Measurements from ENCODE around the gene XRCC5. TPM values are rescaled to one million over a fixed set of nuclear protein-coding genes. Genes with fewer than 3 reads are reported as not detected.

The XRCC5 gene
- total and polyA plus RNA-seq, 2 donors (not counting 1 experiment from before 2014, with no cell fraction given) = 45.5 to 198 TPM

- no peak overlapping the region for H3K4me2 ChIP-seq (replicated peaks; ENCODE audit: low read depth, low read length, poor library complexity, severe bottlenecking)
- ChIA-PET CTCF (no interaction called here), POLR2A (no interaction called here)
- no peaks in the 10 kb centered on the region for H3K36me3 ChIP-seq (replicated peaks in 1 of 2; ENCODE audit: control extremely low read depth in 1 of 2, control insufficient read depth in 1 of 2, extremely low read depth in 1 of 2, insufficient read depth in 2 of 2, low read length in 1 of 2)
- no peak for TF ChIP-seq EZH2 (IDR thresholded peaks at IDR 0.05; ENCODE audit: borderline replicate concordance, insufficient read depth, low read depth, low read length, poor library complexity, severe bottlenecking)
- no peak for TF ChIP-seq CTCF (IDR thresholded peaks at IDR 0.05)
- no peaks in the 10 kb centered on the region for H3K79me2 ChIP-seq (ENCODE audit: control insufficient read depth, insufficient read depth, low read length)
- ATAC-seq (ENCODE audit: low read depth) (no peak), DNase-seq (no peak)
- Mint-ChIP-seq H3K27ac (no peak overlapping the region), H3K27me3 (no peaks in the 10 kb centered on the region), H3K4me1 (no peaks in the 10 kb centered on the region), H3K9me3 (ENCODE audit: insufficient read depth) (peaks cover 10% of the 10 kb centered on the region), H3K4me3 (no peak overlapping the region)
- H2AFZ ChIP-seq (ENCODE audit: insufficient read depth, low read depth, low read length, poor library complexity, severe bottlenecking) = no peak overlapping the region
- peaks cover 0 to 5% (median 0%) of the 10 kb centered on the region in 4 experiments for H3K27me3 ChIP-seq (replicated peaks in 1 of 4; ENCODE audit: control extremely low read depth in 1 of 4, control insufficient read depth in 3 of 4, insufficient read depth in 4 of 4, low read length in 3 of 4)
- H3K27ac ChIP-seq (ENCODE audit: low read length in 2 of 2) = no peak overlapping the region
- no peaks in the 10 kb centered on the region for H4K20me1 ChIP-seq (ENCODE audit: control insufficient read depth, insufficient read depth, low read length, poor library complexity, severe bottlenecking)
- no peaks in the 10 kb centered on the region for H3K9me3 ChIP-seq (ENCODE audit: control extremely low read depth in 1 of 3, control insufficient read depth in 2 of 3, insufficient read depth in 1 of 3, low read length in 2 of 3)
- 83% methylated on average over 6 of the region's 6 CpGs for WGBS (ENCODE audit: insufficient coverage)
- H3K9ac ChIP-seq (ENCODE audit: low read length) = no peak overlapping the region
- intact Hi-C loops (cut with micrococcal nuclease) = no loop called here
- H3K4me3 ChIP-seq (ENCODE audit: control extremely low read depth in 1 of 5, extremely low read depth in 1 of 5, insufficient read depth in 1 of 5, low read depth in 2 of 5, low read length in 4 of 5) = no peak overlapping the region
- no peaks in the 10 kb centered on the region for H3K4me1 ChIP-seq (ENCODE audit: control insufficient read depth in 2 of 2, insufficient read depth in 2 of 2, low read length in 2 of 2)
Measured at GRCh38 chr2:216245391-216245975, 136.3 kb downstream of the XRCC5 start.

- Mint-ChIP-seq H3K27me3 (no peaks in the 10 kb centered on the region), H3K4me1 (no peaks in the 10 kb centered on the region), H3K9me3 (ENCODE audit: insufficient read depth) (peaks cover 10% of the 10 kb centered on the region), H3K4me3 (no peak overlapping the region), H3K27ac (no peak overlapping the region)
- Histone ChIP-seq H3K4me2 (replicated peaks; ENCODE audit: low read depth, low read length, poor library complexity, severe bottlenecking) (no peak overlapping the region), H2AFZ (ENCODE audit: insufficient read depth, low read depth, low read length, poor library complexity, severe bottlenecking) (no peak overlapping the region), H3K4me1 (ENCODE audit: control insufficient read depth in 2 of 2, insufficient read depth in 2 of 2, low read length in 2 of 2) (no peaks in the 10 kb centered on the region), H3K27me3 (replicated peaks in 1 of 4; ENCODE audit: control extremely low read depth in 1 of 4, control insufficient read depth in 3 of 4, insufficient read depth in 4 of 4, low read length in 3 of 4) (peaks cover 0 to 5% (median 0%) of the 10 kb centered on the region in 4 experiments), H3K4me3 (ENCODE audit: control extremely low read depth in 1 of 5, extremely low read depth in 1 of 5, insufficient read depth in 1 of 5, low read depth in 2 of 5, low read length in 4 of 5) (no peak overlapping the region), H4K20me1 (ENCODE audit: control insufficient read depth, insufficient read depth, low read length, poor library complexity, severe bottlenecking) (no peaks in the 10 kb centered on the region), H3K9ac (ENCODE audit: low read length) (no peak overlapping the region), H3K79me2 (ENCODE audit: control insufficient read depth, insufficient read depth, low read length) (no peaks in the 10 kb centered on the region), H3K9me3 (ENCODE audit: control extremely low read depth in 1 of 3, control insufficient read depth in 2 of 3, insufficient read depth in 1 of 3, low read length in 2 of 3) (peaks cover 0 to 3% (median 0%) of the 10 kb centered on the region in 3 donors), H3K36me3 (replicated peaks in 1 of 2; ENCODE audit: control extremely low read depth in 1 of 2, control insufficient read depth in 1 of 2, extremely low read depth in 1 of 2, insufficient read depth in 2 of 2, low read length in 1 of 2) (no peaks in the 10 kb centered on the region), H3K27ac (ENCODE audit: low read length in 2 of 2) (no peak overlapping the region)
- intact Hi-C loops (cut with micrococcal nuclease) = no loop called here
- POLR2A ChIA-PET = no interaction called here
- no peak for DNase-seq
- TF ChIP-seq CTCF (IDR thresholded peaks at IDR 0.05) (no peak), EZH2 (IDR thresholded peaks at IDR 0.05; ENCODE audit: borderline replicate concordance, insufficient read depth, low read depth, low read length, poor library complexity, severe bottlenecking) (no peak)
- WGBS (ENCODE audit: insufficient coverage) = no CpG with 5 or more reads among the region's 3 CpGs
- ATAC-seq (ENCODE audit: low read depth) = no peak
- CTCF ChIA-PET = no interaction called here
Measured at GRCh38 chr2:216246766-216247165, 137.6 kb downstream of the XRCC5 start.

Other genes starting within 250 kb of the XRCC5 start
- 5.7 and 6.3 TPM in 2 replicates for gene MREG, start 95.8 kb upstream of the XRCC5 start, total RNA-seq
- 2.1 TPM in 2 replicates for gene MREG, start 95.8 kb upstream of the XRCC5 start, polyA plus RNA-seq
- gene PECR, start 27.5 kb upstream of the XRCC5 start, total RNA-seq = 15.6 and 16.5 TPM in 2 replicates
- 8.7 and 9.5 TPM in 2 replicates for gene PECR, start 27.5 kb upstream of the XRCC5 start, polyA plus RNA-seq
- 0.84 and 1.2 TPM in 2 replicates for gene TMEM169, start 27.4 kb upstream of the XRCC5 start, total RNA-seq
- 0.28 and 0.75 TPM in 2 replicates for gene TMEM169, start 27.4 kb upstream of the XRCC5 start, polyA plus RNA-seq